CD4-positive, CD25-positive, alpha-beta regulatory T cell (primary cell): Measurements from ENCODE around the gene TTC7B. TPM values are rescaled to one million over a fixed set of nuclear protein-coding genes. Genes with fewer than 3 reads are reported as not detected.

Experiments used
- ATAC-seq, 2 donors: fragments of 150-1000 bp; cut with Tn5 transposase; one replicate each; pipeline ENCODE4 v1.10.0; 2021; ENCODE audit warnings: low read depth in 2 of 2, moderate number of reproducible peaks in 2 of 2, moderate library complexity in 1 of 2
- DNase-seq, 3 donors: peaks; one replicate each; pipeline versions ENCODE4 v3.0.0 to v3.0.0-alpha.2; 2012 to 2022; ENCODE audit warnings: mixed read lengths in 1 of 3
- H3K27ac ChIP-seq: one replicate; pipeline ENCODE4 v1.7.0; 2013; ENCODE audit warnings: mild to moderate bottlenecking, low read length; ENCODE audit not compliant: insufficient read depth, poor library complexity, severe bottlenecking
- H3K27me3 ChIP-seq: one replicate; pipeline ENCODE4 v1.7.0; 2013; ENCODE audit warnings: low read length; ENCODE audit not compliant: control insufficient read depth, insufficient read depth
- H3K36me3 ChIP-seq: one replicate; pipeline ENCODE4 v1.7.0; 2013; ENCODE audit warnings: mild to moderate bottlenecking, low read length, moderate library complexity; ENCODE audit not compliant: control insufficient read depth, insufficient read depth
- H3K4me1 ChIP-seq: 2 replicates; pipeline ENCODE4 v1.7.0; 2013; ENCODE audit warnings: mild to moderate bottlenecking, low read length; ENCODE audit not compliant: insufficient read depth, control insufficient read depth, poor library complexity, severe bottlenecking
- H3K4me3 ChIP-seq: one replicate; pipeline ENCODE4 v1.7.0; 2013; ENCODE audit warnings: low read depth, mild to moderate bottlenecking, low read length, moderate library complexity
- H3K9me3 ChIP-seq, 2 experiments: 1 replicate in 1 of 2; 2 replicates in 1 of 2; pipeline ENCODE4 v1.7.0; 2013; ENCODE audit warnings: low read length in 2 of 2, mild to moderate bottlenecking in 1 of 2, moderate library complexity in 1 of 2; ENCODE audit not compliant: control insufficient read depth in 2 of 2
- H3K27ac Mint-ChIP-seq, 3 donors: one replicate each; pipeline ENCODE4 v1.8.0; 2020 to 2022; ENCODE audit warnings: mild to moderate bottlenecking in 3 of 3, mixed read lengths in 3 of 3, moderate library complexity in 2 of 3
- H3K27me3 Mint-ChIP-seq: one replicate; pipeline ENCODE4 v1.8.0; 2022; ENCODE audit warnings: mild to moderate bottlenecking, mixed read lengths
- H3K36me3 Mint-ChIP-seq: one replicate; pipeline ENCODE4 v1.8.0; 2020; ENCODE audit warnings: mixed read lengths
- H3K4me1 Mint-ChIP-seq, 4 donors: one replicate each; pipeline ENCODE4 v1.8.0; 2020 to 2022; ENCODE audit warnings: mixed read lengths in 4 of 4, mild to moderate bottlenecking in 1 of 4
- H3K4me3 Mint-ChIP-seq, 4 donors: one replicate each; pipeline ENCODE4 v1.8.0; 2020 to 2022; ENCODE audit warnings: mild to moderate bottlenecking in 4 of 4, mixed read lengths in 4 of 4, moderate library complexity in 3 of 4
- H3K9me3 Mint-ChIP-seq, 7 donors: one replicate each; pipeline ENCODE4 v1.8.0; 2020 to 2022; ENCODE audit warnings: mixed read lengths in 7 of 7, mild to moderate bottlenecking in 3 of 7, moderate library complexity in 2 of 7
- polyA plus RNA-seq, 4 donors: library from polyadenylated mRNA; unstranded; fragments of 300-500 nt; fragmentation: Illumina TruSeq; gene quantifications; one replicate each; pipeline ENCODE4 v1.2.3, GENCODE V29; 2021
- total RNA-seq: library from RNA; stranded (reverse); gene quantifications from one replicate; pipeline ENCODE4 v1.2.3, GENCODE V29; 2022

TTC7B gene
- total and polyA plus RNA-seq, 5 donors from 2014 or later = 0.88 to 7.8 (median 1.0) TPM

DNA sequence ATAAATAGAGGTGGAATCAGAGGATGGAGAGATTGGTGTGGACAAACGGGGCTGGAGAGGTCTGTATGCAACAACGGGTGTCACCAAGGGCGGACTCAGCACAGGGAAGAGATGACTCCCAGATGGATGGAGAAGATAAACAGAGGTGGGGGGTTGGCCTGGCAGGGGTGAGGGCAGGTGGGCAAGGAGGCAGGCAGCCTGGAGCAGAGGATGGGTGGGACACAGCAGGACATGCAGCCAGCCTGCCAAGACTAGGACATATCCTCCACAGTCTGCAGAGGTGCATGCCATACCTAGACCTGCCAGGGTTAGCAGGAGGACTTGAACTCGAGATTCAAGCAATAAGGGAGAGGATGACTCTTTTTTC lies 56.2 kb downstream of the TTC7B start:
- H3K36me3 Mint-ChIP-seq = peaks cover 3% of the 10 kb centered on the region
- H3K4me3 Mint-ChIP-seq = peak overlapping the region in 1 of 4 donors; percentile 72
- Histone ChIP-seq H3K4me1 (peaks cover 19% of the 10 kb centered on the region), H3K36me3 (no peaks in the 10 kb centered on the region), H3K9me3 (peaks cover 14 to 19% of the 10 kb centered on the region in 2 experiments), H3K27ac (no peak overlapping the region), H3K27me3 (peaks cover 10% of the 10 kb centered on the region), H3K4me3 (no peak overlapping the region)
- ATAC-seq (no peak), DNase-seq (no peak)
- H3K9me3 Mint-ChIP-seq = peaks cover 0 to 20% (median 8%) of the 10 kb centered on the region in 7 donors
- peaks cover 24% of the 10 kb centered on the region for H3K27me3 Mint-ChIP-seq
- peaks cover 7 to 25% (median 8%) of the 10 kb centered on the region in 4 donors for H3K4me1 Mint-ChIP-seq
- H3K27ac Mint-ChIP-seq = no peak overlapping the region

DNA sequence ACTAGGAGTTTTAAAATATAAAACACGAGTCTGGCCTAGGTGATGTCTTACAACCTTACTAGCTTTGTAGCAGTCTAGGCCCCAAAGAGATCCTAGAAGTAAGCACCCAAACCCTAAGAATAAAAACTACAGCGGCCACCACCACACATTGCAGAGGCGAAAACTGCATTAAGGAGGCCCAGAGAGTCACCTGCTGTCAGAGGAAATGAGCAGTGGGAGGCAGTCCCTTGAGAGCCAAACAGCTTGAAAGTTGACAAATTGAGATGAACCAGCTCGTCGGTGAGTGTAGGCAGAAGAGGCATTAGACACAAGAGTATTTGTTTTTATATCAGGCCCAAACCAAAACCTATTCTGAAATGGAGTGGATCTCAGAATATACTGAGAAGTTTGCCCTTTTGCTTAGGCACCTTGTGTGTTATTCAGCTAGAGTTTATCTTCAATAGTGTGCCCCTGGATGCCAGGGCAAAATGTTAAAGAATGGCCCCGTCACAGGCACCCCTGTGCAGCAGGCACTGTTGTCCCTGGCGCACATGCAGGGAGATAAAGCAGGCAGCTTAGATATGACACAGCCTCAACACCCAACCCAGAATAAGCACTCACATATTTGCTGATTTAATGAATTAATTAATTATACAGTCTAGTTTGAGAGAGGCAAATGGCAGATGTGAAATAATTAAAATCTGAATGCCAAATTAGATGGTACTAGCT lies 56.7 kb downstream of the TTC7B start:
- H3K27ac ChIP-seq = peak overlapping the region; percentile 73
- Mint-ChIP-seq H3K27me3 (peaks cover 22% of the 10 kb centered on the region), H3K4me3 (peak overlapping the region; percentile 70 to 87 (median 76)), H3K36me3 (peaks cover 3% of the 10 kb centered on the region), H3K9me3 (peaks cover 0 to 19% (median 8%) of the 10 kb centered on the region in 7 donors), H3K27ac (peak overlapping the region; percentile 20 to 92 (median 84)), H3K4me1 (peaks cover 7 to 25% (median 8%) of the 10 kb centered on the region in 4 donors)
- DNase-seq = peak in 2 of 3 donors; percentile 18 to 68
- peaks cover 14 to 19% of the 10 kb centered on the region in 2 experiments for H3K9me3 ChIP-seq
- peaks cover 19% of the 10 kb centered on the region for H3K4me1 ChIP-seq
- ATAC-seq = peak; percentile 18 to 23
- peak overlapping the region; percentile 23 for H3K4me3 ChIP-seq
- peaks cover 12% of the 10 kb centered on the region for H3K27me3 ChIP-seq
- no peaks in the 10 kb centered on the region for H3K36me3 ChIP-seq

DNA sequence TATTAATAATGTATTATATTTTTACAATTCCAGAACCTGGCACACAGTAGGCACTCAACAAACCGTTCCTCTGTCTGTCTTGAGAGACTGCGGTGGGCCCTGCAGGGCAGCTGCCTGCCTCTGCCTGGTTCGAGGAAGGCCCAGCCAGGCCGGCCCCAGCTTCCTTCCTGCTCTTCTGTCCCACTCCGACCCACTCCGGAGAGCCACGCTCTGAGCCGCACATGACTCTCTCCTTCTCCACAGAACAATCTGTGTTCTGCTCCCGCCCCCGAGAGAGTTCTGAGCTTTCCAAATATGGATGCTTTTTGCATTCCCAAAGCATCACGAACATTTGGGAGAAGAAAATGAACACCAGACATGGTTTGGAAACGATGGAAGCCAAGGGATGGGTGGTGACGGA lies 57.3 kb downstream of the TTC7B start:
- H3K36me3 Mint-ChIP-seq = peaks cover 2% of the 10 kb centered on the region
- peaks cover 21% of the 10 kb centered on the region for H3K27me3 Mint-ChIP-seq

DNA sequence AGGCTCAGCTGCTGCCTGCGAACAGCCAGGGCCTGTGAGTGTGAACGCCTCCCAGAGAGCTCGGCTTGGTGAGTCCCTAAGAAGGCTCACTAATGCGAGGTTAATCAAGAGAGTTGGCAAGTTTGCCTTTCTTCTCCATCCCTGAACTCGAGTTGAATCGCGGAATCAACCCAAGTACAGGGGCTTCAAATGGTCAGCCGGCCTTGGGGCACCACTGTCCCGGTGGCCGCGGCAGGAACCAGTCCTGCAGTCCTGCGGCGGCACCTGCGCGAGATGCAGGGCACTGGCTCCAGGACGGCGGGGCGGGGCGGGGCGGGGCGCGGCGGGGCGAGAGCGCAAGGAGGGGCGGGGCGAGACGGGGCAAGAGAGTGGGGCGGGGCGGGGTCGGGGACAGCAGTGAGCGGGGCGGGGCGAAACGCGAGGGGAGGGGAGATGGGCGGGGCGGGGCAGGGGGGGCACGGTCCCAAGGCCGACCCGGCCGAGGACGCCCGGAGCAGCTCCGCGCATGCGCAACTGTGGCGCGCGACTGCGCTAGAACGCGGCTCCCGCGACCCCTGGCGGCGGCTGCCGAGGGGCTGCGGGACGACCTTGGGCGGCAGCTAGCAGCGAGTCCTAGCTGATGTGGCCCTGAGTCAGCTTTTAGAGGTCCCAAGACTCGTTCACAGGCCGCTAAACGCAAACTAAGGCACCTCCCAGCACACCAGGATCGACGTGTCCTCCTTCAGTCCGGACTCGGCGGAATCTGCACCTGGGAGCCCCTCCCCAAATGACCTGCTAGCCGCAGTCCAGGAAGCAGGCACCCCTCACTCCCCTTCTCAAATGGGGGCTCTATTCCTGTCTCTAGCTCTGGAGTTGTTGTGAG lies 58.0 kb downstream of the TTC7B start:
- Histone ChIP-seq H3K4me1 (peaks cover 19% of the 10 kb centered on the region), H3K9me3 (peaks cover 10 to 11% of the 10 kb centered on the region in 2 experiments), H3K36me3 (no peaks in the 10 kb centered on the region), H3K27me3 (peaks cover 9% of the 10 kb centered on the region), H3K27ac (peak overlapping the region; percentile 73), H3K4me3 (peak overlapping the region; percentile 83)
- H3K4me3 Mint-ChIP-seq = peak overlapping the region; percentile 72 to 90 (median 86)
- ATAC-seq (peak; percentile 88 to 89), DNase-seq (peak; percentile 90 to 95 (median 93))
- H3K27me3 Mint-ChIP-seq = peaks cover 24% of the 10 kb centered on the region
- peaks cover 0 to 12% (median 5%) of the 10 kb centered on the region in 7 donors for H3K9me3 Mint-ChIP-seq
- H3K4me1 Mint-ChIP-seq = peaks cover 7 to 25% (median 8%) of the 10 kb centered on the region in 4 donors
- H3K27ac Mint-ChIP-seq = peak overlapping the region; percentile 71 to 94 (median 84)
- H3K36me3 Mint-ChIP-seq = no peaks in the 10 kb centered on the region

More for the DNA sequence above, 57.3 kb downstream of the TTC7B start:
- Mint-ChIP-seq H3K4me3 (peak overlapping the region; percentile 72 to 87 (median 82)), H3K4me1 (peaks cover 7 to 25% (median 8%) of the 10 kb centered on the region in 4 donors), H3K27ac (peak overlapping the region; percentile 69 to 92 (median 84)), H3K9me3 (peaks cover 0 to 17% (median 7%) of the 10 kb centered on the region in 7 donors)
- H3K27me3 ChIP-seq = peaks cover 12% of the 10 kb centered on the region
- DNase-seq = peak in 1 of 3 donors; percentile 40
- ATAC-seq = no peak
- peak overlapping the region; percentile 67 for H3K4me3 ChIP-seq
- H3K36me3 ChIP-seq = no peaks in the 10 kb centered on the region
- peaks cover 14 to 18% of the 10 kb centered on the region in 2 experiments for H3K9me3 ChIP-seq
- H3K4me1 ChIP-seq = peaks cover 19% of the 10 kb centered on the region
- H3K27ac ChIP-seq = peak overlapping the region; percentile 73

DNA sequence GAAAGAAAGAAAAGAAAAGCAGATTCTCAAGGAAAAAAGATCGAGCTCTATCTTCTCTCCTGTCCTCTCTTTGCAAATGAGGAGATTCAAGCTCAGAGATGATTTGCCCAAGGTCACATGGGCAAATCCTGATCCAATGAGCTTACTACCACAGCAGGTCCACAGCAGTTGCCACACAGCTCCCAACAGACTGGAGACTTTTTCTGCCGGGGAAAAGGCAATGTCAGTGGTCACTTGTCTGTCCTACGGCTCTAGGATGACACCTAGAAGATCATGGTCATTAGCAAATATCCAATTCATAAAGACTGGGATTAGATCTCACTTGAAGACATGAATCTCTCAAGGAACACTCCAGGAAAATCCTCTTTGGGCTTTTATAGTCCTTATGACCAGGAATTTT lies 58.8 kb downstream of the TTC7B start:
- H3K36me3 Mint-ChIP-seq = no peaks in the 10 kb centered on the region
- Histone ChIP-seq H3K4me3 (peak overlapping the region; percentile 83), H3K27me3 (peaks cover 5% of the 10 kb centered on the region), H3K27ac (peak overlapping the region; percentile 62), H3K36me3 (no peaks in the 10 kb centered on the region), H3K9me3 (peaks cover 2 to 3% of the 10 kb centered on the region in 2 experiments), H3K4me1 (peaks cover 19% of the 10 kb centered on the region)
- peak overlapping the region; percentile 72 to 90 (median 83) for H3K4me3 Mint-ChIP-seq
- H3K9me3 Mint-ChIP-seq = peaks cover 0 to 5% (median 2%) of the 10 kb centered on the region in 7 donors
- peaks cover 7 to 25% (median 8%) of the 10 kb centered on the region in 4 donors for H3K4me1 Mint-ChIP-seq
- DNase-seq (no peak), ATAC-seq (no peak)
- peak overlapping the region; percentile 69 to 94 (median 76) for H3K27ac Mint-ChIP-seq
- H3K27me3 Mint-ChIP-seq = peaks cover 26% of the 10 kb centered on the region

DNA sequence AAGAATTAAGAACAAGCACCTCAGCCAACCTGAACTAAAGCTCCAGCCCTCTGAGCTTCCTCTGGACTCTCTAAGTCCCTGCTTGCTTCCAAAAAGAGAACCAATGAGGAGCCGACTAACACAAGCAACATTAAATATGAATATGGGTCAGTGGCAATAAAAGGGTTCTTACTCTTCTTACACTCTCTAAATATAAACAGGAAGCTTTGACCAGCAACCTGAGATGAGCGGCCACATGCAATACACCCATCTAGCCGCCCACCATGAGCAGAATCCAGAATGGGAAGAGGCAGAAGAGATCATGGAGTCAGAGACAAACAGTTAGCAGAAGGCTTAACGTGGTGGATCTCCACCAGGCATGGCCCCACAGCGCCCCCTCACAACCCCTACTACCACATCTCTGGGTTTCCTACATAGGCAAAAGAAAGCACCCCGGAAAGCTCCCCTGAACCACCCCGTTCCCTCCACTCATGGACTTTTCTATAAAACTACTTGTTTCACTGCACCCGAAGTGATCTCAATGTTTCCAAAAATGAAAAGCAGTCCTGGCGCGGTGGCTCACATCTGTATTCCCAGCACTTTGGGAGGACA lies 59.4 kb downstream of the TTC7B start:
- no peak overlapping the region for H3K27ac ChIP-seq
- H3K27me3 ChIP-seq = peaks cover 4% of the 10 kb centered on the region
- H3K36me3 ChIP-seq = no peaks in the 10 kb centered on the region
- H3K4me1 Mint-ChIP-seq = peaks cover 7 to 25% (median 8%) of the 10 kb centered on the region in 4 donors
- no peak overlapping the region for H3K4me3 ChIP-seq
- H3K36me3 Mint-ChIP-seq = no peaks in the 10 kb centered on the region
- peaks cover 26% of the 10 kb centered on the region for H3K27me3 Mint-ChIP-seq
- ATAC-seq = no peak
- H3K27ac Mint-ChIP-seq = peak overlapping the region in 2 of 3 donors; percentile 69 to 76
- no peak for DNase-seq
- H3K4me3 Mint-ChIP-seq = peak overlapping the region in 3 of 4 donors; percentile 72 to 90 (median 73)
- H3K4me1 ChIP-seq = peaks cover 19% of the 10 kb centered on the region
- peaks cover 0 to 3% (median 0%) of the 10 kb centered on the region in 7 donors for H3K9me3 Mint-ChIP-seq
- H3K9me3 ChIP-seq = no peaks in the 10 kb centered on the region

DNA sequence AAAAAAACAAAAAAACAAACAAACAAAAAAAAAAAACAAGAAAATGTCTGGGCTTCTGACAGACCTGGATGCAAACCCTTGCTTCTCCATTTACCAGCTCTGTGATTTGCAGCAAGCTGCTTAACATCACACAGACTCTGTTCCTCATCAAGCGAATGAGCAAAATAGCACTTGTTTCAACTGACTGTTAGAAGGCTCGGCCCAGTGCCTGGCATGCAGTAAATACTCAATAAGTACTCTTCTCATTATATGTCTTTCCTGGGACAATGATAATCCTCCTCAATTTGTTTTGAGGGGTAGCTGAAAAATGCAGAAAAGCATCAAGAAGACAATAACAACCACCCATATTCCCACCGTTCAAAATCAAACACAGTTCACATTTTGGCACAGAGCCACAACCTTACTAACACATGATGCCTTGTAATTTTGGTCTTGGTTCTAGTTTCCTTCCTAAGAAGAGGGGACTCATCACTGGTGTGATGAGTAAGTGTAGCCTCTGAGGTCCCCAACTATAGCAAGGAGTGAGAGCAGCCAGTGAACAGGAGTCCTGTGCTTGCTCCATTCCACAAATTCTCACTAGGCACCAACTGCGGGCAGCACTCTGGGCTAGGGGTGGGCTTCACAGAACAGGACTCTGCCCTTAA lies 60.4 kb downstream of the TTC7B start:
- Mint-ChIP-seq H3K27me3 (peaks cover 30% of the 10 kb centered on the region), H3K27ac (no peak overlapping the region), H3K4me1 (peaks cover 7 to 25% (median 8%) of the 10 kb centered on the region in 4 donors), H3K4me3 (peak overlapping the region in 2 of 4 donors; percentile 7 to 66), H3K9me3 (peaks cover 0 to 3% (median 0%) of the 10 kb centered on the region in 7 donors), H3K36me3 (no peaks in the 10 kb centered on the region)
- no peak for ATAC-seq
- H3K36me3 ChIP-seq = no peaks in the 10 kb centered on the region
- peaks cover 19% of the 10 kb centered on the region for H3K4me1 ChIP-seq
- no peak overlapping the region for H3K4me3 ChIP-seq
- DNase-seq = no peak
- H3K27me3 ChIP-seq = peaks cover 4% of the 10 kb centered on the region
- H3K9me3 ChIP-seq = no peaks in the 10 kb centered on the region
- H3K27ac ChIP-seq = no peak overlapping the region
